Measurements from ENCODE around the gene EML4. TPM values are rescaled to one million over a fixed set of nuclear protein-coding genes. Genes with fewer than 3 reads are reported as not detected.
A peak's percentile ranks its signal among the peaks of the same experiment; 100 is the strongest.

EML4 gene
- total and polyA plus RNA-seq, 2 of the 13 experiments (the other 11 are each of a cell fraction or from before 2014, with no cell fraction given) = 243 to 476 TPM

- BruUV-seq (replicated peaks) = no TSS peak
- TF ChIP-seq ARNTL (CRISPR knock-in tag; IDR thresholded peaks at IDR 0.05) = no peak
- peak; percentile 39 for TF ChIP-seq AGO2 (optimal IDR thresholded peaks at IDR 0.05; ENCODE audit: low read depth, low read length)
- TF ChIP-seq ZNF720 (CRISPR knock-in tag; IDR thresholded peaks at IDR 0.05) = no peak
- no peak for TF ChIP-seq SNRNP70 (IDR thresholded peaks at IDR 0.05; ENCODE audit: low read depth, low read length)
- ATAC-seq (peak; percentile 33), FAIRE-seq (no peak), DNase-seq (ENCODE audit: low spot score) (no peak)
- Histone ChIP-seq H3K4me1 (ENCODE audit: insufficient read depth, low read length) (peaks cover 8% of the 10 kb centered on the region), H3K27ac (ENCODE audit: extremely low read length, insufficient read depth, low read length) (no peak overlapping the region), H3K9ac (ENCODE audit: insufficient read depth, low read depth, low read length) (no peak overlapping the region), H2AFZ (ENCODE audit: low read length) (no peak overlapping the region), H3K27me3 (ENCODE audit: control insufficient read depth in 1 of 2, insufficient read depth in 2 of 2, low read length in 2 of 2) (no peaks in the 10 kb centered on the region), H3K9me3 (ENCODE audit: low read length) (no peaks in the 10 kb centered on the region), H4K20me1 (ENCODE audit: insufficient read depth, low read length) (peaks cover 58% of the 10 kb centered on the region), H3K36me3 (replicated peaks in 1 of 2; ENCODE audit: control insufficient read depth in 1 of 2, insufficient read depth in 2 of 2, low read length in 2 of 2) (peaks cover 27 to 81% of the 10 kb centered on the region in 2 experiments), H3K79me2 (ENCODE audit: insufficient read depth, low read length) (peaks cover 20% of the 10 kb centered on the region), H3K4me3 (replicated peaks in 1 of 3; ENCODE audit: insufficient read depth in 1 of 3, low read depth in 2 of 3, low read length in 3 of 3) (no peak overlapping the region), H3K4me2 (ENCODE audit: low read depth, low read length) (no peak overlapping the region)
- POLR2A ChIA-PET = interaction anchor here (0.6 to 1.1 kb wide), 2 partner anchors 128 to 142 kb away, joined by 3 read pairs; no protein-coding TSS in a partner anchor
- in situ Hi-C loops (cut with HindIII; ENCODE audit: extremely low pct_ligation_motif_present, low pct_unique_long_range_greater_than_20kb) = no loop called here
- 95% methylated on average over 2 of the region's 2 CpGs for WGBS (ENCODE audit: low lambda C conversion rate)
- CTCF ChIA-PET (ENCODE audit: low intra/inter-chr PET ratio, low total read pairs) = no interaction called here
- intact Hi-C loops (cut with micrococcal nuclease; ENCODE audit: unreplicated experiment) = no loop called here
Observed at GRCh38 chr2:42274863-42275262, 105.7 kb downstream of the EML4 start.

GRCh38 chr2:42281416-42282081 is 112.4 kb downstream of the EML4 start:
- BruUV-seq (replicated peaks) = TSS peak; percentile 14
- Histone ChIP-seq H3K4me3 (replicated peaks in 1 of 3; ENCODE audit: insufficient read depth in 1 of 3, low read depth in 2 of 3, low read length in 3 of 3) (no peak overlapping the region), H4K20me1 (ENCODE audit: insufficient read depth, low read length) (peaks cover 74% of the 10 kb centered on the region), H3K4me1 (ENCODE audit: insufficient read depth, low read length) (peaks cover 74% of the 10 kb centered on the region), H3K36me3 (replicated peaks in 1 of 2; ENCODE audit: control insufficient read depth in 1 of 2, insufficient read depth in 2 of 2, low read length in 2 of 2) (peaks cover 23 to 75% of the 10 kb centered on the region in 2 experiments), H3K27me3 (ENCODE audit: control insufficient read depth in 1 of 2, insufficient read depth in 2 of 2, low read length in 2 of 2) (no peaks in the 10 kb centered on the region), H3K9me3 (ENCODE audit: low read length) (no peaks in the 10 kb centered on the region), H3K79me2 (ENCODE audit: insufficient read depth, low read length) (peaks cover 12% of the 10 kb centered on the region), H2AFZ (ENCODE audit: low read length) (no peak overlapping the region), H3K27ac (ENCODE audit: extremely low read length, insufficient read depth, low read length) (peak overlapping the region; percentile 20), H3K4me2 (ENCODE audit: low read depth, low read length) (no peak overlapping the region), H3K9ac (ENCODE audit: insufficient read depth, low read depth, low read length) (no peak overlapping the region)
- FAIRE-seq (no peak), DNase-seq (ENCODE audit: low spot score) (no peak), ATAC-seq (no peak)
- intact Hi-C loops (cut with micrococcal nuclease; ENCODE audit: unreplicated experiment) = no loop called here
- CTCF ChIA-PET (ENCODE audit: low intra/inter-chr PET ratio, low total read pairs) = no interaction called here
- in situ Hi-C loops (cut with HindIII; ENCODE audit: extremely low pct_ligation_motif_present, low pct_unique_long_range_greater_than_20kb) = no loop called here
- POLR2A ChIA-PET = no interaction called here
- WGBS (ENCODE audit: low lambda C conversion rate) = 89% methylated on average over 2 of the region's 2 CpGs
- TF ChIP-seq CERS6 (CRISPR knock-in tag; IDR thresholded peaks at IDR 0.05) = no peak
- TF ChIP-seq ETV6 (CRISPR knock-in tag; conservative IDR thresholded peaks at IDR 0.05) = no peak
- no peak for TF ChIP-seq ZNF34 (CRISPR knock-in tag; IDR thresholded peaks at IDR 0.05; ENCODE audit: borderline replicate concordance)
- no peak for TF ChIP-seq TEAD2 (CRISPR knock-in tag; IDR thresholded peaks at IDR 0.05)
- no peak for TF ChIP-seq ATAD3A (CRISPR knock-in tag; IDR thresholded peaks at IDR 0.05)
- TF ChIP-seq ZNF83 (CRISPR knock-in tag; IDR thresholded peaks at IDR 0.05; ENCODE audit: borderline replicate concordance) = no peak
- TF ChIP-seq ZNF720 (CRISPR knock-in tag; IDR thresholded peaks at IDR 0.05) = no peak
- TF ChIP-seq AFF4 (CRISPR knock-in tag; IDR thresholded peaks at IDR 0.05) = no peak
- TF ChIP-seq CC2D1A (CRISPR knock-in tag; IDR thresholded peaks at IDR 0.05) = no peak
- no peak for TF ChIP-seq MEF2D (CRISPR knock-in tag; IDR thresholded peaks at IDR 0.05)
- no peak for TF ChIP-seq ZNF629 (CRISPR knock-in tag; conservative IDR thresholded peaks at IDR 0.05)
- peak; percentile 76 for TF ChIP-seq RBM22 (optimal IDR thresholded peaks at IDR 0.05; ENCODE audit: low read length)

Measured in HepG2 (cell line).